Spleen (tissue), 7 donors: ENCODE data around the gene P4HA3.

Experiments
- CTCF ChIP-seq, 11 experiments: fragments of 200-600 bp in 7 of 11; fragments of 450-650 bp in 4 of 11; sonication (generic) in 4 of 11; IDR thresholded peaks in 8 of 11; conservative IDR thresholded peaks in 3 of 11; 1 replicate in 7 of 11; 2 replicates in 4 of 11; pipeline versions ENCODE4 v1.4.0 to v1.8.0; 2016 to 2021; ENCODE audit warnings: antibody characterized with exemption in 11 of 11, inconsistent platforms in 4 of 11, mild to moderate bottlenecking in 1 of 11
- POLR2A ChIP-seq, 3 donors: fragments of 450-650 bp; IDR thresholded peaks; one replicate each; pipeline ENCODE4 v1.5.1; 2017; ENCODE audit warnings: antibody characterized with exemption in 3 of 3, mild to moderate bottlenecking in 1 of 3
- POLR2AphosphoS5 ChIP-seq, 3 donors: sonication (generic); formaldehyde crosslinking; IDR thresholded peaks; one replicate each; pipeline ENCODE4 v1.5.1; 2017; ENCODE audit warnings: antibody characterized with exemption in 3 of 3
- donor health status: DM: no; HTN: no; CAD: no; lungs with moderate emphysema.
- donor health status: DM: no; HTN: no; CAD: no.
- donor health status: DM: no; HTN: no; CAD: no.

- TF ChIP-seq CTCF (IDR thresholded peaks at IDR 0.05 in 8 of 11, conservative IDR thresholded peaks at IDR 0.05 in 3 of 11) = no peak
- TF ChIP-seq POLR2A (IDR thresholded peaks at IDR 0.05) = no peak
- TF ChIP-seq POLR2AphosphoS5 (IDR thresholded peaks at IDR 0.05) = no peak
These were observed 20.9 kb upstream of the P4HA3 start for GRCh38 chr11:74332291-74332690.
